ENCODE results near the gene ZNF235.
"Not testable (repeated sequence)": the region's sequence is repeated elsewhere in the genome, so short reads cannot be mapped to it uniquely, and the experiment has no call there.

ZNF235 gene

DNA sequence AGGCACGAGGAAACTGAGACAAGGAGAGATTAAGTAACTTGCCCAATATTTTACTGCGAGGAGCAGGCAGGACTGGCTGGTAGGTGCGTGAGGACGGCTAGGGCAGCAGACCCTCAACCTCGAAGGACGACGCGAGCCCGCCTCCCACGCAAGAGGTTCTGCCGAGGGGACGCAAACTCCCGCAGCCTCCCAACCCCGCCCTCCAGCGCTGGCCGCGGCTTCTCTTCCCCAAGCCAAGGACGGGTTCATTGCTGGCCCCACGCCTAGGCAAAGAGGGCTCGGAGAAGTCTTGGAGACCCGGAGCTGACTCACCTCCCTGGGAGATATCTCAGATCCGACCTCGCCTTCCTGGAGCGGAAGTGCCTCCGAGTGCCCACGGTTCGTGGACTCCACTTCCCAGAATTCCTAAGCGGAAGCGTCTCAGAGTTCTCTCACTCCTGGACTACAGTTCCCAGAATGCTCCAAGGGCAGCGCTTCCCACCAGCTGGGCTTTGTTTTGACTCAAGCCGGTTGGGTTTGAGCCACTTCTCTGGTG lies at the start of gene ZNF235:
TSS of gene ZNF235 (minus strand) at position 367 of the 535 bp plus-strand sequence. CDS start 1,621 bp downstream, outside the sequence.
- DNase-seq = peak; percentile 89

DNA sequence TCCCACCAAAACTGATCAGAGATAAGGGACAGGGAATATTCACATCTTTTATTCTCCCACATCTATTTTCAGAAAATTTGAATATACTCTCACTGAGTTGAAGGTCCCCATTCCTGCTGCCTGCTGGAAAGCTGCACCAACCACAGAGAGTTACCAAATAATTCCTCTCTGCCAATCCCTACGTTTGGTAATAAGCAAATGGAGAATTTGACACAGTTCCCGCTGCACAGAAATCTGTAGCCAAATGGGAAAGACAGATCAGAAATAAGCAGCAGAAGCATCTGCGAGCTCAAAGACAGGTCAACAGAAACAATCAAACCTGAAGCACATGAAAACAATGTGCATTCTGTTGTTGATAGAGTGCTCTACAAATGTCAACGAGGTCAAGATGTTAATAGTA lies 41.7 kb upstream of the ZNF235 start:
- no peak for DNase-seq

- DNase-seq = peak; percentile 3
Measured at GRCh38 chr19:44345959-44346358, 41.1 kb upstream of the ZNF235 start.

- no peak for DNase-seq
Measured at GRCh38 chr19:44344255-44344654, 39.4 kb upstream of the ZNF235 start.

GRCh38 chr19:44341794-44342193 lies 37.0 kb upstream of the ZNF235 start:
- no peak for DNase-seq

DNA sequence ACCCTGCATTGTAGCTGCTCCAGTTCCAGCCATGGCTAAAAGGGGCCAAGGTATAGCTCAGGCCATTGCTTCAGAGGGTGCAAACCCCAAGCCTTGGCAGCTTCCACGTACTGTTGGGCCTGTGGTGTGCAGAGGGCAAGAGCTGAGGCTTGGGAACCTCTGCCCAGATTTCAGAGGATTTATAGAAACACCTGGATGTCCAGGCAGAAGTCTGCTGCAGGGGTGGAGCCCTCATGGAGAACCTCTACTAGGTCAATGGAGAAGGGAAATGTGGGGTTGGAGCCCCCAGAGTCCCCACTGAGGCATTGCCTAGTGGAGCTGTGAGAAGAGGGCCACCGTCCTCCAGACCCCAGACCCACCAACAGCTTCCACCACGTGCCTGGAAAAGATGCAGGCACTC lies 29.8 kb upstream of the ZNF235 start:
- DNase-seq = not testable (repeated sequence)

GRCh38 chr19:44332145-44332544 lies 27.3 kb upstream of the ZNF235 start:
- no peak for DNase-seq

- DNase-seq = no peak
Measured at GRCh38 chr19:44315883-44316282, 11.1 kb upstream of the ZNF235 start.

DNA sequence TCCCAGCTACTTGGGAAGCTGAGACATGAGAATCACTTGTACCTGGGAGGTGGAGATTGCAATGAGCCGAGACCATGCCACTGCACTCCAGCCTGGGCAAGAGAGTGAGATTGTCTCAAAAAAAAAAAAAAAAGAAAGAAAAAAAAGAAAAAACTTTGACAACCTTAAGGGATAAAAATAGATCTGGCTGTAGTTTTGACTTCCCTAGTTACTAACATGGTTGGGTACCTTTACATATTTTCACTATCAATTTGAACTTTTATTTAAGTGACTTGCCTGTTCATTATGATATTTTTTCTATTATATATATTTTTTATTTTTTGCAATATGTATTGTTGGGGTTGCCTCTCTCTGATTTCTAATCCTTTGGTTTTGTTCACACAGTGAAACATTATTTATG lies 8.4 kb upstream of the ZNF235 start:
- no peak for DNase-seq

DNA sequence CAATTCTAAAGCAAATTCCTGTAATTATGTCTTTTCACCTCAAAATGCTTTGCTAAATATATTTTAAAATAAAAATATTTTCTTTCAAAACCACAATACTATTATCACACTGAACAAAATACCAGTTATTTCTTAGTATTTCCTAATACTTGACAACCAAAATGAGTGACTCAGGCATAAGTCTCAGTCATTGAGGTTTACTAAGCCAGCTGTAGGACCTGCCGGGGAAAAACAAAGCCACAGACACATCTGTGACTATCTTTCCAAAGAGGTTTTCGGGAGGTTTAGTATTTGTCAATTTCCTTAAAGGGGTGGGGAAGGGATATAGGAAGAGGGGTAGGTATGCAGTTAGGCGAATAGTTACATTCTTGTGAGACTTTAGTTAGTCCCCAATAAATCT lies 3.2 kb upstream of the ZNF235 start:
- DNase-seq = no peak

- DNase-seq = no peak
Measured at GRCh38 chr19:44306283-44306682, 1.5 kb upstream of the ZNF235 start.

GRCh38 chr19:44305457-44305856 lies 632 bp upstream of the ZNF235 start:
- DNase-seq = no peak

- DNase-seq = no peak
Measured at GRCh38 chr19:44303976-44304568, 753 bp downstream of the ZNF235 start.

DNA sequence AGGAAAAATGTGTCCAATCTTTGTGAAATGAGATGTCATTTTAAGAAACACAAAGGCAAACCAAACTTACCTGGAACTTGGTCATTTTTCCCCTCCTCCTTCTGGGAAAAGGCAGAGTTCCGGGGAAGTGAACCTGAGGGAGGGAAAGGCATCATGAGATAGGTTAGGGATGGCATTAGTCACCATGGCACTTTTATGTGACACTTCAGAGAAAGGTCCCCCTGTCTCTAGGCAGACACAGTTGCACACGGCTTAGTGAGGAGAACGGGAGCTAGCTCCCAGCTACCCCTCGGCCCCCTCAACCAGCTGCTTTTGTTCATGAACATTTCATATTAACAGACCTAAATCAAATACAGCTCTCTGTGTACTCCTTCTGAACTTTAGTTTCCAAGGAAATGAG lies 1.5 kb downstream of the ZNF235 start:
- DNase-seq = no peak

DNA sequence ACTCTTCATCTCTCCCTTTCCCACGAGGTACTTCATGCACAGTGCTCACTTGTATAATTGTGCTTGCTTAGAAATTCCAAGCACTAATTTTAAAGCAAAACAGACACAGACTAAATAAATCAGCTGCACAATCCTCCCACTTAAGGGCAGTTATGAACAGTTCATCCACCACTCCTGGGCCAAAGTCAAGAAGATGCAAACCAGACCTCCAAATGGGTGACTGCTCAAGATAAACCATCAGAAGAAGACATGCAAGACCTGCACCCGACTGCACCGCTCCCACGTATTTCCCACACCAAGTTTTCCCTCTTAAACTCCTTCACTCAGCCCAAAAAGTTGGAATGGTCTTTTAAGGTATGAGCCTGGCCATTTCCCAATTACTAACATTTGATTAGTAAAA lies 19.9 kb downstream of the ZNF235 start:
- no peak for DNase-seq

GRCh38 chr19:44282846-44283245 lies 22.0 kb downstream of the ZNF235 start:
- DNase-seq = no peak

- DNase-seq = no peak
Measured at GRCh38 chr19:44280916-44281315, 23.9 kb downstream of the ZNF235 start.

- DNase-seq = no peak
Measured at GRCh38 chr19:44278181-44278690, 26.6 kb downstream of the ZNF235 start.

DNA sequence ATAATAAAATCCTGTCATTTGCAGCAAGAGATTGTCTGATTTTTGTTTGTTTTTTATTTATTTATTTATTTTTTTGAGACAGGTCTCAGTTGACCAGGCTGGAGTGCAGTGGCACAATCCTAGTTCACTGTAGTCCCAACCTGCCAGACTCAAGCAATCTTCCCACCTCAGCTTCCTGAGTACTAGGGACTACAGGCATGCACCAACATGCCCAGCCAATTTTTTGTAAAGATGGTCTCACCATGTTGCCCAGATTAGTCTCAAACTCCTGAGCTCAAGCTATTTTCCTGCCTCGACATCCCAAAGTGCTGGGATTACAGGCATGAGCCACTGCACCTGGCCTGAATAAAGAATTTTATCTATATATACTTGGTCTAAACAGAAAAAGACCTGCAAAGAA lies 27.5 kb downstream of the ZNF235 start:
- DNase-seq = no peak

- no peak for DNase-seq
Measured at GRCh38 chr19:44260695-44261446, 44.0 kb downstream of the ZNF235 start.

DNA sequence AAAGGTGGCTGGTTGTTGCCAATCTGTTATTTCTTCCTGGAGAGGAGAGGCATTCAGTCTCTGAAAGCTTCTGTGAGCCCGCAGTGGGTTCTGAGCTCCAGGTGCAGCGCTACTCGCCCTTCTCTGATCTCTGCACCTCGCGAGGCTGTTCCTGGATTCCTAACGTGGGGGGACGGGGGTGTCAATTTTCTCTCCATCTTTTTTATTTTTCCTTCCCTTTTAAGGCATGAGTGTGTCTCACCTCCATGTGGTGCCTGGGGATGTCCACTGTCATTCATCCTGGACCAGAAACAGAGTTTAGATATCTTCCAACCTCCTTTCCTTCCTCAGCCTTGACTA lies 44.5 kb downstream of the ZNF235 start:
- DNase-seq = no peak

GRCh38 chr19:44258835-44259413 lies 45.9 kb downstream of the ZNF235 start:
- no peak for DNase-seq

GRCh38 chr19:44258136-44258535 lies 46.7 kb downstream of the ZNF235 start:
- no peak for DNase-seq
